ENCODE measurements around the gene APOE.
"Not testable (repeated sequence)": the region's sequence is repeated elsewhere in the genome, so short reads cannot be mapped to it uniquely, and the experiment has no call there.

The APOE gene

DNA sequence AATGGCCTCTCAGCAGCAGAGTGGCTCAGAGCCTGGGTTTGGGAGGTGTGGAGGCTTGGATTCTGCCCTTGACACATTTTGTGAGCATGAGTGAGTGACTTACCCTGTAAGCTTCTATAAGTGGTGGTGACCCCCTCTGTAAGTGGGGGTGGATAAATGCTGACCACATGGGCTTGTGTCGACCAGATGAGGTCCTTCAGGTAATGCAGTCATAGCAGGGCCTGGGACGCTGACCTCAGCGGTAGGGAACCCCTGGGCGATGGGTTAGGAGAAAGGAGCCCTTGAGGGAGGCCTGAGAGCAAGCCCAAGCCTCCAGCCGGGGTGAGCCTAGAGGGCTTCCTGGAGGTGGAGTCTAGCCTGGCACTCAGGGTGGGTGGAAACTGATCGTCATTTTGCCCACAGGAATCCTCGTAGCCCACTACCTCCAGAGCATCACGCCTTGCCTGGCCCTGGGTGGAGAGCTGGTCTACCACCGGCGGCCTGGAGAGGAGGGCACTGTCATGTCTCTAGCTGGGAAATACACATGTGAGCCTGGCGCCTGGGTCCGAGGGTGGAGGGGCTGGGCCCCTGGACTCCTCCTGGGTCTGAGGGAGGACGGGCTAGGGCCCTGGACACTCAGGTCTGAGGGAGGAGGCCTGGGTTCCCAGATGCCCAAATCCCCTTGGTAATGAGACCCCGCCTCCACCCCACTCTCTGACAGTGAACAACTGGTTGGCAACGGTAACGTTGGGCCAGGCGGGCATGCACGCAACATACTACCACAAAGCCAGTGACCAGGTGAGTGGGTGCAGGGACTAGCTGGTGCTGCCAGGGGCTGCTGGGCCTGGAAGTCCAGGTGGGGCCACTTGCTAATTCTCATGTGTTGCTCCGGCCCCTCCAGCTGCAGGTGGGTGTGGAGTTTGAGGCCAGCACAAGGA is 5.0 kb upstream of the APOE start:
- Histone ChIP-seq H3K4me3 (ENCODE audit: low read length) (no peak overlapping the region), H3K27me3 (ENCODE audit: control insufficient read depth, insufficient read depth, low read length) (no peaks in the 10 kb centered on the region), H3K36me3 (ENCODE audit: control insufficient read depth, low read depth, low read length) (peaks cover 53% of the 10 kb centered on the region), H3K4me1 (ENCODE audit: control insufficient read depth, low read depth, low read length) (peaks cover 4% of the 10 kb centered on the region), H3K9ac (ENCODE audit: low read length) (no peak overlapping the region), H3K27ac (ENCODE audit: low read length) (no peak overlapping the region), H3K9me3 (ENCODE audit: control insufficient read depth, low read depth, low read length) (no peaks in the 10 kb centered on the region)

DNA sequence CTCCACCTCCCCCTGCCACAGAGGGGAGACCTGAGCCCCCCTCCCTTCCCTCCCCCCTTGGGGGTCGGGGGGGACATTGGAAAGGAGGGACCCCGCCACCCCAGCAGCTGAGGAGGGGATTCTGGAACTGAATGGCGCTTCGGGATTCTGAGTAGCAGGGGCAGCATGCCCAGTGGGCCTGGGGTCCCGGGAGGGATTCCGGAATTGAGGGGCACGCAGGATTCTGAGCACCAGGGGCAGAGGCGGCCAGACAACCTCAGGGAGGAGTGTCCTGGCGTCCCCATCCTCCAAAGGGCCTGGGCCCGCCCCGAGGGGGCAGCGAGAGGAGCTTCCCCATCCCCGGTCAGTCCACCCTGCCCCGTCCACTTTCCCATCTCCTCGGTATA is 2.4 kb upstream of the APOE start:
- Histone ChIP-seq H3K36me3 (ENCODE audit: control insufficient read depth, low read depth, low read length) (peaks cover 41% of the 10 kb centered on the region), H3K9me3 (ENCODE audit: control insufficient read depth, low read depth, low read length) (no peaks in the 10 kb centered on the region), H3K9ac (ENCODE audit: low read length) (no peak overlapping the region), H3K27ac (ENCODE audit: low read length) (no peak overlapping the region), H3K27me3 (ENCODE audit: control insufficient read depth, insufficient read depth, low read length) (no peaks in the 10 kb centered on the region), H3K4me3 (ENCODE audit: low read length) (no peak overlapping the region), H3K4me1 (ENCODE audit: control insufficient read depth, low read depth, low read length) (peaks cover 4% of the 10 kb centered on the region)

DNA sequence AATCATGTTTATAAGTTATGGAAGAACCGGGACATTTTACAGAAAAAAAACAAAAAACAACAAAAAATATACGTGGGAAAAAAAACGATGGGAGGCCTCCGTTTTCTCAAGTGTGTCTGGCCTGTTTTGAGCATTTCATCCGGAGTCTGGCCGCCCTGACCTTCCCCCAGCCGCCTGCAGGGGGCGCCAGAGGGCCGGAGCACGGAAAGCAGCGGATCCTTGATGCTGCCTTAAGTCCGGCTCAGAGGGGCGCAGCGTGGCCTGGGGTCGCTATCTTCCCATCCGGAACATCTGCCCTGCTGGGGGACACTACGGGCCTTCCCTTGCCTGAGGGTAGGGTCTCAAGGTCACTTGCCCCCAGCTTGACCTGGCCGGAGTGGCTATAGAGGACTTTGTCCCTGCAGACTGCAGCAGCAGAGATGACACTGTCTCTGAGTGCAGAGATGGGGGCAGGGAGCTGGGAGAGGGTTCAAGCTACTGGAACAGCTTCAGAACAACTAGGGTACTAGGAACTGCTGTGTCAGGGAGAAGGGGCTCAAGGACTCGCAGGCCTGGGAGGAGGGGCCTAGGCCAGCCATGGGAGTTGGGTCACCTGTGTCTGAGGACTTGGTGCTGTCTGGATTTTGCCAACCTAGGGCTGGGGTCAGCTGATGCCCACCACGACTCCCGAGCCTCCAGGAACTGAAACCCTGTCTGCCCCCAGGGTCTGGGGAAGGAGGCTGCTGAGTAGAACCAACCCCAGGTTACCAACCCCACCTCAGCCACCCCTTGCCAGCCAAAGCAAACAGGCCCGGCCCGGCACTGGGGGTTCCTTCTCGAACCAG is 1.8 kb upstream of the APOE start:
- H3K4me1 ChIP-seq (ENCODE audit: control insufficient read depth, low read depth, low read length) = peaks cover 4% of the 10 kb centered on the region
- no peaks in the 10 kb centered on the region for H3K9me3 ChIP-seq (ENCODE audit: control insufficient read depth, low read depth, low read length)
- no peak overlapping the region for H3K9ac ChIP-seq (ENCODE audit: low read length)
- H3K36me3 ChIP-seq (ENCODE audit: control insufficient read depth, low read depth, low read length) = peaks cover 40% of the 10 kb centered on the region
- no peak overlapping the region for H3K4me3 ChIP-seq (ENCODE audit: low read length)
- no peak overlapping the region for H3K27ac ChIP-seq (ENCODE audit: low read length)
- H3K27me3 ChIP-seq (ENCODE audit: control insufficient read depth, insufficient read depth, low read length) = no peaks in the 10 kb centered on the region

DNA sequence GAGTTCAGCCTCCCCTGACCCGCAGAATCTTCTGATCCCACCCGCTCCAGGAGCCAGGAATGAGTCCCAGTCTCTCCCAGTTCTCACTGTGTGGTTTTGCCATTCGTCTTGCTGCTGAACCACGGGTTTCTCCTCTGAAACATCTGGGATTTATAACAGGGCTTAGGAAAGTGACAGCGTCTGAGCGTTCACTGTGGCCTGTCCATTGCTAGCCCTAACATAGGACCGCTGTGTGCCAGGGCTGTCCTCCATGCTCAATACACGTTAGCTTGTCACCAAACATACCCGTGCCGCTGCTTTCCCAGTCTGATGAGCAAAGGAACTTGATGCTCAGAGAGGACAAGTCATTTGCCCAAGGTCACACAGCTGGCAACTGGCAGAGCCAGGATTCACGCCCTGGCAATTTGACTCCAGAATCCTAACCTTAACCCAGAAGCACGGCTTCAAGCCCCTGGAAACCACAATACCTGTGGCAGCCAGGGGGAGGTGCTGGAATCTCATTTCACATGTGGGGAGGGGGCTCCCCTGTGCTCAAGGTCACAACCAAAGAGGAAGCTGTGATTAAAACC is 1.1 kb upstream of the APOE start:
- H3K27me3 ChIP-seq (ENCODE audit: control insufficient read depth, insufficient read depth, low read length) = no peaks in the 10 kb centered on the region
- no peaks in the 10 kb centered on the region for H3K9me3 ChIP-seq (ENCODE audit: control insufficient read depth, low read depth, low read length)
- H3K9ac ChIP-seq (ENCODE audit: low read length) = no peak overlapping the region
- no peak overlapping the region for H3K4me3 ChIP-seq (ENCODE audit: low read length)
- peaks cover 4% of the 10 kb centered on the region for H3K4me1 ChIP-seq (ENCODE audit: control insufficient read depth, low read depth, low read length)
- H3K36me3 ChIP-seq (ENCODE audit: control insufficient read depth, low read depth, low read length) = peaks cover 36% of the 10 kb centered on the region
- no peak overlapping the region for H3K27ac ChIP-seq (ENCODE audit: low read length)

DNA sequence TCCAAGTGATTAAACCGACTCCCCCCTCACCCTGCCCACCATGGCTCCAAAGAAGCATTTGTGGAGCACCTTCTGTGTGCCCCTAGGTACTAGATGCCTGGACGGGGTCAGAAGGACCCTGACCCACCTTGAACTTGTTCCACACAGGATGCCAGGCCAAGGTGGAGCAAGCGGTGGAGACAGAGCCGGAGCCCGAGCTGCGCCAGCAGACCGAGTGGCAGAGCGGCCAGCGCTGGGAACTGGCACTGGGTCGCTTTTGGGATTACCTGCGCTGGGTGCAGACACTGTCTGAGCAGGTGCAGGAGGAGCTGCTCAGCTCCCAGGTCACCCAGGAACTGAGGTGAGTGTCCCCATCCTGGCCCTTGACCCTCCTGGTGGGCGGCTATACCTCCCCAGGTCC is 2.0 kb downstream of the APOE start:
- H3K4me3 ChIP-seq (ENCODE audit: low read length) = no peak overlapping the region
- H3K27ac ChIP-seq (ENCODE audit: low read length) = no peak overlapping the region

DNA sequence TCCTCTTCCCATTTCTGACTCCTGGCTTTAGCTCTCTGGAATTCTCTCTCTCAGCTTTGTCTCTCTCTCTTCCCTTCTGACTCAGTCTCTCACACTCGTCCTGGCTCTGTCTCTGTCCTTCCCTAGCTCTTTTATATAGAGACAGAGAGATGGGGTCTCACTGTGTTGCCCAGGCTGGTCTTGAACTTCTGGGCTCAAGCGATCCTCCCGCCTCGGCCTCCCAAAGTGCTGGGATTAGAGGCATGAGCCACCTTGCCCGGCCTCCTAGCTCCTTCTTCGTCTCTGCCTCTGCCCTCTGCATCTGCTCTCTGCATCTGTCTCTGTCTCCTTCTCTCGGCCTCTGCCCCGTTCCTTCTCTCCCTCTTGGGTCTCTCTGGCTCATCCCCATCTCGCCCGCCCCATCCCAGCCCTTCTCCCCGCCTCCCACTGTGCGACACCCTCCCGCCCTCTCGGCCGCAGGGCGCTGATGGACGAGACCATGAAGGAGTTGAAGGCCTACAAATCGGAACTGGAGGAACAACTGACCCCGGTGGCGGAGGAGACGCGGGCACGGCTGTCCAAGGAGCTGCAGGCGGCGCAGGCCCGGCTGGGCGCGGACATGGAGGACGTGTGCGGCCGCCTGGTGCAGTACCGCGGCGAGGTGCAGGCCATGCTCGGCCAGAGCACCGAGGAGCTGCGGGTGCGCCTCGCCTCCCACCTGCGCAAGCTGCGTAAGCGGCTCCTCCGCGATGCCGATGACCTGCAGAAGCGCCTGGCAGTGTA is 2.7 kb downstream of the APOE start:
- H3K9ac ChIP-seq (ENCODE audit: low read length) = no peak overlapping the region
- H3K9me3 ChIP-seq (ENCODE audit: control insufficient read depth, low read depth, low read length) = no peaks in the 10 kb centered on the region
- H3K36me3 ChIP-seq (ENCODE audit: control insufficient read depth, low read depth, low read length) = peaks cover 17% of the 10 kb centered on the region
- no peaks in the 10 kb centered on the region for H3K27me3 ChIP-seq (ENCODE audit: control insufficient read depth, insufficient read depth, low read length)
- no peak overlapping the region for H3K27ac ChIP-seq (ENCODE audit: low read length)
- peaks cover 4% of the 10 kb centered on the region for H3K4me1 ChIP-seq (ENCODE audit: control insufficient read depth, low read depth, low read length)
- H3K4me3 ChIP-seq (ENCODE audit: low read length) = no peak overlapping the region

More for the DNA sequence above, 2.0 kb downstream of the APOE start:
- H3K9ac ChIP-seq (ENCODE audit: low read length) = no peak overlapping the region
- H3K9me3 ChIP-seq (ENCODE audit: control insufficient read depth, low read depth, low read length) = no peaks in the 10 kb centered on the region
- peaks cover 20% of the 10 kb centered on the region for H3K36me3 ChIP-seq (ENCODE audit: control insufficient read depth, low read depth, low read length)
- H3K4me1 ChIP-seq (ENCODE audit: control insufficient read depth, low read depth, low read length) = peaks cover 4% of the 10 kb centered on the region
- no peaks in the 10 kb centered on the region for H3K27me3 ChIP-seq (ENCODE audit: control insufficient read depth, insufficient read depth, low read length)

DNA sequence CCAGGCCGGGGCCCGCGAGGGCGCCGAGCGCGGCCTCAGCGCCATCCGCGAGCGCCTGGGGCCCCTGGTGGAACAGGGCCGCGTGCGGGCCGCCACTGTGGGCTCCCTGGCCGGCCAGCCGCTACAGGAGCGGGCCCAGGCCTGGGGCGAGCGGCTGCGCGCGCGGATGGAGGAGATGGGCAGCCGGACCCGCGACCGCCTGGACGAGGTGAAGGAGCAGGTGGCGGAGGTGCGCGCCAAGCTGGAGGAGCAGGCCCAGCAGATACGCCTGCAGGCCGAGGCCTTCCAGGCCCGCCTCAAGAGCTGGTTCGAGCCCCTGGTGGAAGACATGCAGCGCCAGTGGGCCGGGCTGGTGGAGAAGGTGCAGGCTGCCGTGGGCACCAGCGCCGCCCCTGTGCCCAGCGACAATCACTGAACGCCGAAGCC is 3.3 kb downstream of the APOE start:
- no peak overlapping the region for H3K27ac ChIP-seq (ENCODE audit: low read length)
- H3K27me3 ChIP-seq (ENCODE audit: control insufficient read depth, insufficient read depth, low read length) = no peaks in the 10 kb centered on the region
- H3K9me3 ChIP-seq (ENCODE audit: control insufficient read depth, low read depth, low read length) = no peaks in the 10 kb centered on the region
- peaks cover 17% of the 10 kb centered on the region for H3K36me3 ChIP-seq (ENCODE audit: control insufficient read depth, low read depth, low read length)
- peaks cover 2% of the 10 kb centered on the region for H3K4me1 ChIP-seq (ENCODE audit: control insufficient read depth, low read depth, low read length)
- H3K4me3 ChIP-seq (ENCODE audit: low read length) = no peak overlapping the region
- no peak overlapping the region for H3K9ac ChIP-seq (ENCODE audit: low read length)

DNA sequence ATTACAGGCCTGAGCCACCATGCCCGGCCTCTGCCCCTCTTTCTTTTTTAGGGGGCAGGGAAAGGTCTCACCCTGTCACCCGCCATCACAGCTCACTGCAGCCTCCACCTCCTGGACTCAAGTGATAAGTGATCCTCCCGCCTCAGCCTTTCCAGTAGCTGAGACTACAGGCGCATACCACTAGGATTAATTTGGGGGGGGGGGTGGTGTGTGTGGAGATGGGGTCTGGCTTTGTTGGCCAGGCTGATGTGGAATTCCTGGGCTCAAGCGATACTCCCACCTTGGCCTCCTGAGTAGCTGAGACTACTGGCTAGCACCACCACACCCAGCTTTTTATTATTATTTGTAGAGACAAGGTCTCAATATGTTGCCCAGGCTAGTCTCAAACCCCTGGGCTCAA is 4.2 kb downstream of the APOE start:
- Histone ChIP-seq H3K9ac (ENCODE audit: low read length) (no peak overlapping the region), H3K4me3 (ENCODE audit: low read length) (no peak overlapping the region), H3K36me3 (ENCODE audit: control insufficient read depth, low read depth, low read length) (peaks cover 17% of the 10 kb centered on the region), H3K9me3 (ENCODE audit: control insufficient read depth, low read depth, low read length) (no peaks in the 10 kb centered on the region), H3K4me1 (ENCODE audit: control insufficient read depth, low read depth, low read length) (peaks cover 4% of the 10 kb centered on the region), H3K27ac (ENCODE audit: low read length) (no peak overlapping the region), H3K27me3 (ENCODE audit: control insufficient read depth, insufficient read depth, low read length) (no peaks in the 10 kb centered on the region)

DNA sequence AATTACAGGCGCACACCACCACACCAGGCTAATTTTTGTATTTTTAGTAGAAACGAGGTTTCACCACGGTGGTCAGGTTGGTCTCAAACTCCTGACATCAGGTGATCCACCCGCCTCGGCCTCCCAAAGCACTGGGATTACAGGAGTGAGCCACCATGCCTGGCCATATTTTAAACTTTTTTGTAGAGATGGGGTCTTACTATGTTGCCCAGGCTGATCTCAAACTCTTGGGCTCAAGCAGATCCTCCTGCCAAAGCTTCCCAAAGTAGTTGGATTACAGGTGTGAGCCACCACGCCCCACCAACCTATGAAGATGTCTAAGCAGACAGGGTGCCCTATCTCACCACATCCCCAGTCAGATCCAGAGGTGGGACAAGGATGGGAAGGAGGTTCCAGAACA is 6.3 kb downstream of the APOE start:
- H3K4me1 ChIP-seq (ENCODE audit: control insufficient read depth, low read depth, low read length); H3K27ac ChIP-seq (ENCODE audit: low read length); H3K27me3 ChIP-seq (ENCODE audit: control insufficient read depth, insufficient read depth, low read length); H3K4me3 ChIP-seq (ENCODE audit: low read length); H3K9ac ChIP-seq (ENCODE audit: low read length); H3K9me3 ChIP-seq (ENCODE audit: control insufficient read depth, low read depth, low read length): not testable (repeated sequence)
- peaks cover 15% of the 10 kb centered on the region for H3K36me3 ChIP-seq (ENCODE audit: control insufficient read depth, low read depth, low read length)

DNA sequence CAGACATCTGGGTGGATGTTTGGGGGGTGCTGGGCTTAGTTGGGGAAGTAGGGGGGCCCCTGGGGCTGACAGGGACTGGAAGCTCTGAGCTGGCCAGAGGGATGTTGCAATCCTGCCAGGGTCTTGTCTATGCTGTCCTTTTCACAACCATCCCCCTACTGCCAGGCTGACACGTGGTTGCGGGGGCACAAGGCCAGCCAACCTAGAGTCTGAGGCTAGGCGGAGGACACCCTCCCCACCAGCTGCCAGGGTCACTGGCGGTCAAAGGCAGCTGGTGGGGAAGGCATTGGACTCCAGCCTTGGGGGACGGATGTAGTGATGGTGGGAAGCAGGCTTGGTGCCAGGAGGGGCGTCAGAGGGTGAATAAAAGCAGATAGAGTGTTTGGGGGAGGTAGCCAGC is 7.3 kb downstream of the APOE start:
- H3K9ac ChIP-seq (ENCODE audit: low read length) = no peak overlapping the region
- no peaks in the 10 kb centered on the region for H3K9me3 ChIP-seq (ENCODE audit: control insufficient read depth, low read depth, low read length)
- H3K4me3 ChIP-seq (ENCODE audit: low read length) = no peak overlapping the region
- no peaks in the 10 kb centered on the region for H3K27me3 ChIP-seq (ENCODE audit: control insufficient read depth, insufficient read depth, low read length)
- no peak overlapping the region for H3K27ac ChIP-seq (ENCODE audit: low read length)
- peaks cover 6% of the 10 kb centered on the region for H3K36me3 ChIP-seq (ENCODE audit: control insufficient read depth, low read depth, low read length)
- peaks cover 4% of the 10 kb centered on the region for H3K4me1 ChIP-seq (ENCODE audit: control insufficient read depth, low read depth, low read length)
